Measurements from ENCODE around the gene NEURL2.

Gene NEURL2

GRCh38 chr20:45898285-45898684, 7.3 kb upstream of the NEURL2 start:
- Histone ChIP-seq H3K4me3 (ENCODE audit: low read length) (no peak overlapping the region), H3K36me3 (ENCODE audit: control insufficient read depth, insufficient read depth, low read length) (peaks cover 15% of the 10 kb centered on the region), H3K9me3 (ENCODE audit: control insufficient read depth, insufficient read depth, low read length) (no peaks in the 10 kb centered on the region), H3K27ac (ENCODE audit: low read length) (no peak overlapping the region), H3K27me3 (ENCODE audit: control insufficient read depth, insufficient read depth, low read length) (no peaks in the 10 kb centered on the region), H3K4me1 (ENCODE audit: control insufficient read depth, insufficient read depth, low read length) (no peaks in the 10 kb centered on the region)
- WGBS (ENCODE audit: insufficient coverage, insufficient read length): no CpG with 5 or more reads among the region's 12 CpGs
- no peak for DNase-seq (ENCODE audit: low read depth, low spot score)

- Histone ChIP-seq H3K4me3 (ENCODE audit: low read length) (no peak overlapping the region), H3K27ac (ENCODE audit: low read length) (no peak overlapping the region), H3K9me3 (ENCODE audit: control insufficient read depth, insufficient read depth, low read length) (no peaks in the 10 kb centered on the region), H3K4me1 (ENCODE audit: control insufficient read depth, insufficient read depth, low read length) (no peaks in the 10 kb centered on the region), H3K27me3 (ENCODE audit: control insufficient read depth, insufficient read depth, low read length) (no peaks in the 10 kb centered on the region), H3K36me3 (ENCODE audit: control insufficient read depth, insufficient read depth, low read length) (peaks cover 15% of the 10 kb centered on the region)
- no peak for DNase-seq (ENCODE audit: low read depth, low spot score)
- WGBS (ENCODE audit: insufficient coverage, insufficient read length): no CpG with 5 or more reads among the region's 7 CpGs
Observed at GRCh38 chr20:45897692-45898091, 6.7 kb upstream of the NEURL2 start.

GRCh38 chr20:45897289-45897688, 6.3 kb upstream of the NEURL2 start:
- no CpG with 5 or more reads among the region's 2 CpGs for WGBS (ENCODE audit: insufficient coverage, insufficient read length)

GRCh38 chr20:45896641-45897161, 5.7 kb upstream of the NEURL2 start:
- H3K27me3 ChIP-seq (ENCODE audit: control insufficient read depth, insufficient read depth, low read length): no peaks in the 10 kb centered on the region
- H3K27ac ChIP-seq (ENCODE audit: low read length): no peak overlapping the region
- no peak for DNase-seq (ENCODE audit: low read depth, low spot score)
- H3K4me1 ChIP-seq (ENCODE audit: control insufficient read depth, insufficient read depth, low read length): no peaks in the 10 kb centered on the region
- no CpG with 5 or more reads among the region's 14 CpGs for WGBS (ENCODE audit: insufficient coverage, insufficient read length)
- no peaks in the 10 kb centered on the region for H3K9me3 ChIP-seq (ENCODE audit: control insufficient read depth, insufficient read depth, low read length)
- peaks cover 10% of the 10 kb centered on the region; the same call in 1 of the 2 replicates for H3K36me3 ChIP-seq (ENCODE audit: control insufficient read depth, insufficient read depth, low read length)
- H3K4me3 ChIP-seq (ENCODE audit: low read length): no peak overlapping the region

More at GRCh38 chr20:45897289-45897688, 6.3 kb upstream of the NEURL2 start:
- no peak overlapping the region for H3K27ac ChIP-seq (ENCODE audit: low read length)
- peaks cover 14% of the 10 kb centered on the region for H3K36me3 ChIP-seq (ENCODE audit: control insufficient read depth, insufficient read depth, low read length)
- no peaks in the 10 kb centered on the region for H3K4me1 ChIP-seq (ENCODE audit: control insufficient read depth, insufficient read depth, low read length)
- DNase-seq (ENCODE audit: low read depth, low spot score): no peak
- H3K9me3 ChIP-seq (ENCODE audit: control insufficient read depth, insufficient read depth, low read length): no peaks in the 10 kb centered on the region
- no peak overlapping the region for H3K4me3 ChIP-seq (ENCODE audit: low read length)
- no peaks in the 10 kb centered on the region for H3K27me3 ChIP-seq (ENCODE audit: control insufficient read depth, insufficient read depth, low read length)

- no CpG with 5 or more reads among the region's 12 CpGs for WGBS (ENCODE audit: insufficient coverage, insufficient read length)
- Histone ChIP-seq H3K27ac (ENCODE audit: low read length) (no peak overlapping the region), H3K4me3 (ENCODE audit: low read length) (no peak overlapping the region), H3K9me3 (ENCODE audit: control insufficient read depth, insufficient read depth, low read length) (no peaks in the 10 kb centered on the region), H3K36me3 (ENCODE audit: control insufficient read depth, insufficient read depth, low read length) (peaks cover 7% of the 10 kb centered on the region; the same call in 1 of the 2 replicates), H3K27me3 (ENCODE audit: control insufficient read depth, insufficient read depth, low read length) (no peaks in the 10 kb centered on the region), H3K4me1 (ENCODE audit: control insufficient read depth, insufficient read depth, low read length) (no peaks in the 10 kb centered on the region)
- no peak for DNase-seq (ENCODE audit: low read depth, low spot score)
Observed at GRCh38 chr20:45894797-45895196, 3.8 kb upstream of the NEURL2 start.

- no peaks in the 10 kb centered on the region for H3K9me3 ChIP-seq (ENCODE audit: control insufficient read depth, insufficient read depth, low read length)
- H3K27ac ChIP-seq (ENCODE audit: low read length): no peak overlapping the region
- no CpG with 5 or more reads among the region's 4 CpGs for WGBS (ENCODE audit: insufficient coverage, insufficient read length)
- no peak for DNase-seq (ENCODE audit: low read depth, low spot score)
- no peaks in the 10 kb centered on the region for H3K4me1 ChIP-seq (ENCODE audit: control insufficient read depth, insufficient read depth, low read length)
- no peaks in the 10 kb centered on the region for H3K27me3 ChIP-seq (ENCODE audit: control insufficient read depth, insufficient read depth, low read length)
- no peak overlapping the region for H3K4me3 ChIP-seq (ENCODE audit: low read length)
- peaks cover 4% of the 10 kb centered on the region; the same call in 1 of the 2 replicates for H3K36me3 ChIP-seq (ENCODE audit: control insufficient read depth, insufficient read depth, low read length)
Observed at GRCh38 chr20:45893831-45894230, 2.8 kb upstream of the NEURL2 start.

GRCh38 chr20:45892828-45893500, 2.0 kb upstream of the NEURL2 start:
- no peaks in the 10 kb centered on the region for H3K9me3 ChIP-seq (ENCODE audit: control insufficient read depth, insufficient read depth, low read length)
- 0 out of 2 replicates have a peak, but pooled peaks cover 4% of the 10 kb centered on the region for H3K36me3 ChIP-seq (ENCODE audit: control insufficient read depth, insufficient read depth, low read length)
- no peaks in the 10 kb centered on the region for H3K4me1 ChIP-seq (ENCODE audit: control insufficient read depth, insufficient read depth, low read length)
- H3K27ac ChIP-seq (ENCODE audit: low read length): no peak overlapping the region
- no peak for DNase-seq (ENCODE audit: low read depth, low spot score)
- no peaks in the 10 kb centered on the region for H3K27me3 ChIP-seq (ENCODE audit: control insufficient read depth, insufficient read depth, low read length)
- H3K4me3 ChIP-seq (ENCODE audit: low read length): no peak overlapping the region
- WGBS (ENCODE audit: insufficient coverage, insufficient read length): no CpG with 5 or more reads among the region's 4 CpGs

GRCh38 chr20:45892049-45892825, 1.2 kb upstream of the NEURL2 start:
- no peak for DNase-seq (ENCODE audit: low read depth, low spot score)
- no CpG with 5 or more reads among the region's 9 CpGs for whole genome bisulfite sequencing (ENCODE audit: insufficient coverage, insufficient read length)
- no peaks in the 10 kb centered on the region for H3K4me1 ChIP-seq (ENCODE audit: control insufficient read depth, insufficient read depth, low read length)

GRCh38 chr20:45890077-45890984, 677 bp downstream of the NEURL2 start:
- Histone ChIP-seq H3K4me3 (ENCODE audit: low read length) (peak overlapping the region; percentile 66; the same call in 1 of the 2 replicates), H3K27ac (ENCODE audit: low read length) (no peak overlapping the region), H3K4me1 (ENCODE audit: control insufficient read depth, insufficient read depth, low read length) (no peaks in the 10 kb centered on the region), H3K36me3 (ENCODE audit: control insufficient read depth, insufficient read depth, low read length) (0 out of 2 replicates have a peak, but pooled peaks cover 4% of the 10 kb centered on the region), H3K27me3 (ENCODE audit: control insufficient read depth, insufficient read depth, low read length) (no peaks in the 10 kb centered on the region), H3K9me3 (ENCODE audit: control insufficient read depth, insufficient read depth, low read length) (no peaks in the 10 kb centered on the region)
- peak; percentile 80 for DNase-seq (ENCODE audit: low read depth, low spot score)
- no CpG with 5 or more reads among the region's 79 CpGs for WGBS (ENCODE audit: insufficient coverage, insufficient read length)

More at GRCh38 chr20:45892049-45892825, 1.2 kb upstream of the NEURL2 start:
- H3K27me3 ChIP-seq (ENCODE audit: control insufficient read depth, insufficient read depth, low read length): no peaks in the 10 kb centered on the region
- no peaks in the 10 kb centered on the region for H3K9me3 ChIP-seq (ENCODE audit: control insufficient read depth, insufficient read depth, low read length)
- no peak overlapping the region for H3K27ac ChIP-seq (ENCODE audit: low read length)
- H3K36me3 ChIP-seq (ENCODE audit: control insufficient read depth, insufficient read depth, low read length): 0 out of 2 replicates have a peak, but pooled peaks cover 4% of the 10 kb centered on the region
- H3K4me3 ChIP-seq (ENCODE audit: low read length): peak overlapping the region; percentile 66; the same call in 1 of the 2 replicates

GRCh38 chr20:45888681-45889080, 2.3 kb downstream of the NEURL2 start:
- DNase-seq (ENCODE audit: low read depth, low spot score): no peak
- Histone ChIP-seq H3K27me3 (ENCODE audit: control insufficient read depth, insufficient read depth, low read length) (no peaks in the 10 kb centered on the region), H3K4me1 (ENCODE audit: control insufficient read depth, insufficient read depth, low read length) (no peaks in the 10 kb centered on the region), H3K9me3 (ENCODE audit: control insufficient read depth, insufficient read depth, low read length) (no peaks in the 10 kb centered on the region), H3K36me3 (ENCODE audit: control insufficient read depth, insufficient read depth, low read length) (peaks cover 4% of the 10 kb centered on the region), H3K4me3 (ENCODE audit: low read length) (no peak overlapping the region), H3K27ac (ENCODE audit: low read length) (no peak overlapping the region)
- no CpG with 5 or more reads among the region's 3 CpGs for WGBS (ENCODE audit: insufficient coverage, insufficient read length)
